ENCODE measurements around the gene SDR42E1. TPM values are rescaled to one million over a fixed set of nuclear protein-coding genes. Genes with fewer than 3 reads are reported as not detected.
"Not testable (repeated sequence)": the region's sequence is repeated elsewhere in the genome, so short reads cannot be mapped to it uniquely, and the experiment has no call there.

SDR42E1 gene
- total and polyA plus RNA-seq, 5 donors from 2014 or later, result 1.6 to 3.7 (median 2.0) TPM

DNA sequence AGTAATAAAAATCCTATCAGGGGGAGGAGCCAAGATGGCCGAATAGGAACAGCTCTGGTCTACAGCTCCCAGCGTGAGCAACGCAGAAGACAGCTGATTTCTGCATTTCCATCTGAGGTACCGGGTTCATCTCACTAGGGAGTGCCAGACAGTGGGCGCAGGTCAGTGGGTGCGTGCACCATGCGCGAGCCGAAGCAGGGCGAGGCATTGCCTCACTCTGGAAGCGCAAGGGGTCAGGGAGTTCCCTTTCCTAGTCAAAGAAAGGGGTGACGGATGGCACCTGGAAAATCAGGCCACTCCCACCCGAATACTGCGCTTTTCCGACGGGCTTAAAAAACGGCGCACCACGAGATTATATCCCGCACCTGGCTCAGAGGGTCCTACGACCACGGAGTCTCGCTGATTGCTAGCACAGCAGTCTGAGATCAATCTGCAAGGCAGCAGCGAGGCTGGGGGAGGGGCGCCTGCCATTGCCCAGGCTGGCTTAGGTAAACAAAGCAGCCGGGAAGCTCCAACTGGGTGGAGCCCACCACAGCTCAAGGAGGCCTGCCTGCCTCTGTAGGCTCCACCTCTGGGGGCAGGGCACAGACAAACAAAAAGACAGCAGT, 33.8 kb downstream of the SDR42E1 start:
- H3K4me3 Mint-ChIP-seq; H3K27ac Mint-ChIP-seq; H3K27me3 ChIP-seq (ENCODE audit: control insufficient read depth, insufficient read depth, low read length); H3K4me1 ChIP-seq (ENCODE audit: control insufficient read depth, insufficient read depth, low read length, poor library complexity, severe bottlenecking); DNase-seq; H3K36me3 Mint-ChIP-seq; H3K4me3 ChIP-seq (ENCODE audit: low read depth, low read length); H3K36me3 ChIP-seq (ENCODE audit: control insufficient read depth, insufficient read depth, low read length); H3K27ac ChIP-seq (ENCODE audit: insufficient read depth, low read length, poor library complexity, severe bottlenecking); H3K27me3 Mint-ChIP-seq; H3K9me3 ChIP-seq (ENCODE audit: control insufficient read depth in 2 of 2, low read length in 2 of 2); ATAC-seq (ENCODE audit: low read depth in 2 of 2); H3K4me1 Mint-ChIP-seq: not testable (repeated sequence)
- H3K9me3 Mint-ChIP-seq, result peaks cover 0 to 14% (median 7%) of the 10 kb centered on the region in 7 donors

DNA sequence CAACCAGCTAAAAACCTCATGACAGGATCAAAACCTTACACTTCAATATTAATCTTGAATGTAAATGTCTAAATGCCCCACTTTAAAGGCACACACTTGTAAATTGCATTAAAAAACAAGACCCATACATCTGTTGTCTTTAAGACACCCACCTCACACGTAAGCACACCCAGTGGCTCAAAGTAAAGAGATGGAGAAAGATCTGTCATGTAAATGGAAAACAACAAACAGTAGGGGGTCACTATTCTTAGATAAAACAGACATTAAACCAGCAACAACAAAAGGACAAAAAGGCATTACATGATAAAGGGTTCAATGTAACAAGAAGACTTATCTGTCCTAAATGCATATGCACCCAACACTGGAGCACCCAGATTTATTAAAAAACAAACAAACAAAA, 35.6 kb downstream of the SDR42E1 start:
- DNase-seq, result no peak
- H3K9me3 Mint-ChIP-seq, result peaks cover 0 to 23% (median 9%) of the 10 kb centered on the region in 7 donors

DNA sequence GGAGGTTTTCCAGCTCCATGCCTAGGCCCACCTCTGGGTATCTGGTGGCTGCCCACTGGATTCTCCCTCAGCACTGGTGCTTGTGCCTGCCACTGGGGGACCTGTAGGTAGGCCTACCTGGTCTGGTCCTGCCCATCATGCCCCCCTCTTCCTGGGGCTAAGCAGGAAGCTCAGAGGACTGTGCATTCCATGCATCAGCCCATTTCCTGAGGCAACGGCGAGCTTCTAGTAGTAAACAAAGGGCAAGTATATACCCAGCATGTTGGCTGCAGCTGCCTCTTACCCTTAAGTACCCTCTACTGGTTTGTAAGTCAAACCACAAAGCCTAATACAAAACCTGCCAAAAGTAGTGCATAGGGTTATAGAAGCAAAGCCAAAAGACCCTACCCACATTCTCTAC, 37.5 kb downstream of the SDR42E1 start:
- Histone ChIP-seq H3K27ac (ENCODE audit: insufficient read depth, low read length, poor library complexity, severe bottlenecking) (no peak overlapping the region), H3K36me3 (ENCODE audit: control insufficient read depth, insufficient read depth, low read length) (no peaks in the 10 kb centered on the region), H3K27me3 (ENCODE audit: control insufficient read depth, insufficient read depth, low read length) (no peaks in the 10 kb centered on the region), H3K4me3 (ENCODE audit: low read depth, low read length) (no peak overlapping the region), H3K4me1 (ENCODE audit: control insufficient read depth, insufficient read depth, low read length, poor library complexity, severe bottlenecking) (no peaks in the 10 kb centered on the region), H3K9me3 (ENCODE audit: control insufficient read depth in 2 of 2, low read length in 2 of 2) (peaks cover 6 to 12% of the 10 kb centered on the region in 2 experiments)
- H3K4me3 Mint-ChIP-seq, result no peak overlapping the region
- no peaks in the 10 kb centered on the region for H3K4me1 Mint-ChIP-seq
- H3K27me3 Mint-ChIP-seq, result peaks cover 9% of the 10 kb centered on the region
- H3K36me3 Mint-ChIP-seq, result no peaks in the 10 kb centered on the region
- ATAC-seq (ENCODE audit: low read depth in 2 of 2) (no peak), DNase-seq (no peak)
- no peak overlapping the region for H3K27ac Mint-ChIP-seq
- peaks cover 0 to 23% (median 11%) of the 10 kb centered on the region in 7 donors for H3K9me3 Mint-ChIP-seq

More for the DNA sequence above, 35.6 kb downstream of the SDR42E1 start:
- Mint-ChIP-seq H3K4me1 (no peaks in the 10 kb centered on the region), H3K27me3 (peaks cover 7% of the 10 kb centered on the region), H3K4me3 (no peak overlapping the region), H3K36me3 (no peaks in the 10 kb centered on the region), H3K27ac (peak overlapping the region in 1 of 3 donors; percentile 5)
- H3K4me3 ChIP-seq (ENCODE audit: low read depth, low read length), result no peak overlapping the region
- no peaks in the 10 kb centered on the region for H3K4me1 ChIP-seq (ENCODE audit: control insufficient read depth, insufficient read depth, low read length, poor library complexity, severe bottlenecking)
- H3K9me3 ChIP-seq (ENCODE audit: control insufficient read depth in 2 of 2, low read length in 2 of 2), result peaks cover 6 to 12% of the 10 kb centered on the region in 2 experiments
- no peaks in the 10 kb centered on the region for H3K27me3 ChIP-seq (ENCODE audit: control insufficient read depth, insufficient read depth, low read length)
- no peak overlapping the region for H3K27ac ChIP-seq (ENCODE audit: insufficient read depth, low read length, poor library complexity, severe bottlenecking)
- no peaks in the 10 kb centered on the region for H3K36me3 ChIP-seq (ENCODE audit: control insufficient read depth, insufficient read depth, low read length)
- ATAC-seq (ENCODE audit: low read depth in 2 of 2), result no peak

DNA sequence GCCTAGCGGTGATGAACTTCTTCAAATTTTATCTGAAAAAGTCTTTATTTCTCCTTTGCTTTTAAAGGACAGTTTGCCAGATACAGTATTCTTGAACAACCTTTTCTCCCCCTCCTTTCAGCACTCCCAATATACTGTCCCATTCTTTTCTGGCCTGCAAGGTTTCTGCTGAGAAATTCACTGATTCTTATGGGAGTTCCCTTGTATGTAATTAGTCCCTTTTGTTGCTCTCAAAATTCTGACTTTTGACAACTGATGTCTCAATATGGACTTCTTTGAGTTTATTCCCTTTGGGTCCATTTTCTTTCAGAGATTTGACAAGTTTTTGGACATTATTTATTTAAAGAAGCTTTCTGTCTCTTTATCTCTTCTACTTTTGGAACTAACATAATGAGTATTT, 39.4 kb downstream of the SDR42E1 start:
- Histone ChIP-seq H3K4me3 (ENCODE audit: low read depth, low read length) (no peak overlapping the region), H3K27ac (ENCODE audit: insufficient read depth, low read length, poor library complexity, severe bottlenecking) (no peak overlapping the region), H3K9me3 (ENCODE audit: control insufficient read depth in 2 of 2, low read length in 2 of 2) (peaks cover 6 to 12% of the 10 kb centered on the region in 2 experiments), H3K4me1 (ENCODE audit: control insufficient read depth, insufficient read depth, low read length, poor library complexity, severe bottlenecking) (no peaks in the 10 kb centered on the region), H3K27me3 (ENCODE audit: control insufficient read depth, insufficient read depth, low read length) (no peaks in the 10 kb centered on the region), H3K36me3 (ENCODE audit: control insufficient read depth, insufficient read depth, low read length) (no peaks in the 10 kb centered on the region)
- H3K27ac Mint-ChIP-seq, result no peak overlapping the region
- H3K27me3 Mint-ChIP-seq, result peaks cover 16% of the 10 kb centered on the region
- no peaks in the 10 kb centered on the region for H3K4me1 Mint-ChIP-seq
- ATAC-seq (ENCODE audit: low read depth in 2 of 2) (no peak), DNase-seq (no peak)
- H3K9me3 Mint-ChIP-seq, result peaks cover 3 to 23% (median 11%) of the 10 kb centered on the region in 7 donors
- H3K36me3 Mint-ChIP-seq, result no peaks in the 10 kb centered on the region
- H3K4me3 Mint-ChIP-seq, result no peak overlapping the region

DNA sequence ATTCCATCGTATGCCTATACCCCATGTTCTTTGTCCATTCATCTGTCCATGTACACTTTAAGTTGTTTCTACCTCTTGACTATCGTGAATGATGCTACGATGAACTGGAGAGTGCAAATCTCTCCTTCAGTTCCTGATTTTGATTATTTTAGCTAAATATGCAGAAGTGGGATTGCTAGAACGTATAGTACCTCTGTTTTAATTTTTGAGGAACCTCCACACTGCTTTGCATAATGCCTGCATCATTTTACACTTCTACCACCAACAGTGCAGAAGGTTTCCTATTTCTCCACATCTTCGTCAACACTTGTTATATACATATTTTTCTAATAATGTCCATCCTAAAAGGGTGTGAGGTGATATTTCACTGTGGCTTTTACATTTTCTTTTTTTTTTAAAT, 43.9 kb downstream of the SDR42E1 start:
- no peaks in the 10 kb centered on the region for H3K4me1 ChIP-seq (ENCODE audit: control insufficient read depth, insufficient read depth, low read length, poor library complexity, severe bottlenecking)
- DNase-seq, result no peak
- no peak overlapping the region for H3K4me3 ChIP-seq (ENCODE audit: low read depth, low read length)
- no peaks in the 10 kb centered on the region for H3K27me3 ChIP-seq (ENCODE audit: control insufficient read depth, insufficient read depth, low read length)
- no peak for ATAC-seq (ENCODE audit: low read depth in 2 of 2)
- no peaks in the 10 kb centered on the region for H3K36me3 Mint-ChIP-seq
- H3K36me3 ChIP-seq (ENCODE audit: control insufficient read depth, insufficient read depth, low read length), result no peaks in the 10 kb centered on the region
- no peak overlapping the region for H3K27ac Mint-ChIP-seq
- peaks cover 6 to 11% of the 10 kb centered on the region in 2 experiments for H3K9me3 ChIP-seq (ENCODE audit: control insufficient read depth in 2 of 2, low read length in 2 of 2)
- H3K27ac ChIP-seq (ENCODE audit: insufficient read depth, low read length, poor library complexity, severe bottlenecking), result no peak overlapping the region
- H3K9me3 Mint-ChIP-seq, result peaks cover 1 to 9% (median 5%) of the 10 kb centered on the region in 7 donors
- H3K27me3 Mint-ChIP-seq, result peaks cover 16% of the 10 kb centered on the region
- no peaks in the 10 kb centered on the region for H3K4me1 Mint-ChIP-seq
- H3K4me3 Mint-ChIP-seq, result no peak overlapping the region

DNA sequence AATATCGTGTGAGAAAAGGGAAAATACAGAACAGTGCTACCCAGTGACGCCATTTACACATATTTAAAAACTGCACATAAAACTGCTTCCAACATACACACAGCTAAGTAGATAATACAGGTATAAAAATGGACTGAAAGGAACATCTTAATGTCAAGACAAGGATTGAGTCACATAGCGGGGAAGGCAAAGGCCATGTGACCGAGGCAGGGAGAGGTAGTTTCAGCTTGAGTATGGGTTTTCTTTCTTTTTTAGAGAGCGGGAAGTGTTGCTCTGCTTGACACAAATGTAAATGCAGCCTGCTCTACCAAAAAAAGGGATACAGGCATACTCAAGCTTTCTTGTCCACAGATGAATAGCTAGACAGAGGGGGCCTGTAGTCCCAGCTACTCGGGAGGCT, 46.5 kb downstream of the SDR42E1 start:
- no peaks in the 10 kb centered on the region for H3K4me1 Mint-ChIP-seq
- DNase-seq (no peak), ATAC-seq (ENCODE audit: low read depth in 2 of 2) (no peak)
- H3K36me3 Mint-ChIP-seq, result no peaks in the 10 kb centered on the region
- H3K27ac ChIP-seq (ENCODE audit: insufficient read depth, low read length, poor library complexity, severe bottlenecking), result no peak overlapping the region
- peaks cover 0 to 5% (median 0%) of the 10 kb centered on the region in 7 donors for H3K9me3 Mint-ChIP-seq
- no peak overlapping the region for H3K4me3 Mint-ChIP-seq
- H3K4me3 ChIP-seq (ENCODE audit: low read depth, low read length), result no peak overlapping the region
- no peaks in the 10 kb centered on the region for H3K4me1 ChIP-seq (ENCODE audit: control insufficient read depth, insufficient read depth, low read length, poor library complexity, severe bottlenecking)
- H3K27me3 ChIP-seq (ENCODE audit: control insufficient read depth, insufficient read depth, low read length), result no peaks in the 10 kb centered on the region
- H3K27me3 Mint-ChIP-seq, result peaks cover 7% of the 10 kb centered on the region
- H3K9me3 ChIP-seq (ENCODE audit: control insufficient read depth in 2 of 2, low read length in 2 of 2), result no peaks in the 10 kb centered on the region
- H3K27ac Mint-ChIP-seq, result no peak overlapping the region
- no peaks in the 10 kb centered on the region for H3K36me3 ChIP-seq (ENCODE audit: control insufficient read depth, insufficient read depth, low read length)

DNA sequence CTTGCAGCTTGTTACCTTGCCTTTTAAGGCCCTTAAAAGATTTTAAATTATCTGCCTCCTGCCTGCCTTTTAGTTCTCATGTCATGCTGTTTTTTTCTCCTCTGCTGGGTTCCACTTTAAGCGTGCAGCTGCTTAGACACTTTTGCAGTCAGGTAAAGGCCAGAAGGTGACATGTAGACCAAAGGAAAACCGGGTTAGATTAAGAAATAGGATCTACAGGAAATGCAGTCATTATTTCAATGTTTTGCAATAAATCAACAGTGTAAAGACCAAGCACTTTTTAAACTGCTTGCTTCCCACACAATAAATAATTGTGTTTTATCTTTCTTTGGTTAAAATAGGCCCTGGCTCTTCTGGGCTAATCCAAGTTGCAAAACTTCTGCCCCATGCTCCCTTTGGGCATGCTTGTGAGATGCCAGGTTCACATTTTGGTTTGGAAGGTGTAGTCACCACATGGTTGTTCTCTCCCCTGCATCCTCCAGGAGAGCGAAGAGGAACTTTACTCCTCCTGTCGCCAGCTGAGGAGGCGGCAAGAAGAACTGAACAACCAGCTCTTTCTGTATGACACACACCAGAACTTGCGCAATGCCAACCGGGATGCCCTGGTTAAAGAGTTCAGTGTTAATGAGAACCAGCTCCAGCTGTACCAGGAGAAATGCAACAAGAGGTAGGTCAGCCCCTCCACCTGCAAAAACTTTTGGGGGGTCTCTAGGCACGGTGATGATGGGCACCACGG, 54.9 kb downstream of the SDR42E1 start:
- no peak overlapping the region for H3K27ac Mint-ChIP-seq
- H3K9me3 Mint-ChIP-seq, result peaks cover 0 to 13% (median 3%) of the 10 kb centered on the region in 7 donors
- no peak overlapping the region for H3K27ac ChIP-seq (ENCODE audit: insufficient read depth, low read length, poor library complexity, severe bottlenecking)
- no peaks in the 10 kb centered on the region for H3K4me1 ChIP-seq (ENCODE audit: control insufficient read depth, insufficient read depth, low read length, poor library complexity, severe bottlenecking)
- no peaks in the 10 kb centered on the region for H3K4me1 Mint-ChIP-seq
- DNase-seq (no peak), ATAC-seq (ENCODE audit: low read depth in 2 of 2) (no peak)
- peaks cover 0 to 4% of the 10 kb centered on the region in 2 experiments for H3K9me3 ChIP-seq (ENCODE audit: control insufficient read depth in 2 of 2, low read length in 2 of 2)
- no peaks in the 10 kb centered on the region for H3K36me3 Mint-ChIP-seq
- H3K27me3 ChIP-seq (ENCODE audit: control insufficient read depth, insufficient read depth, low read length), result no peaks in the 10 kb centered on the region
- no peak overlapping the region for H3K4me3 Mint-ChIP-seq
- no peaks in the 10 kb centered on the region for H3K27me3 Mint-ChIP-seq
- H3K36me3 ChIP-seq (ENCODE audit: control insufficient read depth, insufficient read depth, low read length), result no peaks in the 10 kb centered on the region
- no peak overlapping the region for H3K4me3 ChIP-seq (ENCODE audit: low read depth, low read length)

DNA sequence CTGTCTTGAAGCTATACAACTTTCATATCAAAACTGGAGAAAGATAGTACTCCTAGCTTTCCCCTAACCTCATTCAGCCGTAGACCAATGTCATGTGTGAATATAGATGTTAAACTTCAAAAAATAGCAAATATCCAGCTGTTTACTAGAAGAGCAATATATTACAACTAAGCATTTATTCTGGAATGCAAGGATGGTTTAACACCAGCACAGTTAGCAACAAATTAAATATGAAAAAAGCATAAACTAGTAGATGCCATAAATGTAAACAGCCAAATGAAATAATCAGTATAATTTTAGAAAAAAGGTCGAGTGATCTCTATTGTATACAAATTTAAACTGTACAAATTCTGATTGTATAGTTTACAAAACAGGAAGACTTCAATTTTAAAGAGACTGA, 59.7 kb downstream of the SDR42E1 start:
- ATAC-seq (ENCODE audit: low read depth in 2 of 2), result no peak
- Histone ChIP-seq H3K9me3 (ENCODE audit: control insufficient read depth in 2 of 2, low read length in 2 of 2) (peaks cover 0 to 4% of the 10 kb centered on the region in 2 experiments), H3K36me3 (ENCODE audit: control insufficient read depth, insufficient read depth, low read length) (no peaks in the 10 kb centered on the region), H3K27ac (ENCODE audit: insufficient read depth, low read length, poor library complexity, severe bottlenecking) (no peak overlapping the region), H3K27me3 (ENCODE audit: control insufficient read depth, insufficient read depth, low read length) (no peaks in the 10 kb centered on the region), H3K4me3 (ENCODE audit: low read depth, low read length) (no peak overlapping the region), H3K4me1 (ENCODE audit: control insufficient read depth, insufficient read depth, low read length, poor library complexity, severe bottlenecking) (no peaks in the 10 kb centered on the region)
- H3K27ac Mint-ChIP-seq, result no peak overlapping the region
- no peaks in the 10 kb centered on the region for H3K4me1 Mint-ChIP-seq
- DNase-seq, result no peak
- H3K4me3 Mint-ChIP-seq, result no peak overlapping the region
- no peaks in the 10 kb centered on the region for H3K36me3 Mint-ChIP-seq
- H3K27me3 Mint-ChIP-seq, result peaks cover 6% of the 10 kb centered on the region
- peaks cover 1 to 19% (median 5%) of the 10 kb centered on the region in 7 donors for H3K9me3 Mint-ChIP-seq
